Esophagus muscularis mucosa (tissue), 3 donors: ENCODE measurements around the gene FRA10AC1.

ENCODE experiments used
- CTCF ChIP-seq, 3 experiments: fragments of 200-600 bp in 2 of 3; fragments of 450-650 bp in 1 of 3; sonication (generic) in 2 of 3; IDR thresholded peaks; one replicate each; pipeline ENCODE4 v1.5.1; 2017 to 2019; ENCODE audit warnings: antibody characterized with exemption in 3 of 3, mild to moderate bottlenecking in 2 of 3, moderate library complexity in 1 of 3
- POLR2A ChIP-seq: fragments of 450-650 bp; IDR thresholded peaks from one replicate; pipeline ENCODE4 v1.6.1; 2017; ENCODE audit warnings: antibody characterized with exemption, moderate library complexity, mild to moderate bottlenecking, low read depth

DNA sequence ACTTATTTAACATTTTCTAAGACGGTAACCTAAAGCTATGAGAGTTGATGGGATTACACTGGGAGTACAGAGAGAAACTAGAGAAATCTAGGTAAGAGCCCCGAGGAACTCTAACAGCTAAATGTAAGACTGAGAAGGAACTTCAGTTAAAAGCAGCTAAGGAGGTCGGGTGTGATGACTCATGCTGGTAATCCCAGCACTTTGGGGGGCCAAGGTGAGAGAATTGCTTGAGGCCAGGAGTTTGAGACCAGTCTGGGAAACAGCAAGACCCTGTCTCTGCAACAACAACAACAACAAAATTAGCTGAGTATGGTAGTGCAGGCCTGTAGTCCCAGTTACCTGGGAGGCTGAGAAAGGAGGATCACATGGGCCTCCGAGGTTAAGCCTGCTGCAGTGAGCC lies 24.0 kb downstream of the FRA10AC1 start:
- TF ChIP-seq CTCF (IDR thresholded peaks at IDR 0.05): no peak
- TF ChIP-seq POLR2A: no peak
